Measurements from ENCODE around the gene PPFIBP1. TPM values are rescaled to one million over a fixed set of nuclear protein-coding genes. Genes with fewer than 3 reads are reported as not detected.

The PPFIBP1 gene
- total and polyA plus RNA-seq, 9 donors: 61.3 to 216 (median 155) TPM

- H3K4me3 ChIP-seq: no peak overlapping the region
- H3K36me3 ChIP-seq: no peaks in the 10 kb centered on the region
- no peaks in the 10 kb centered on the region for H3K9me3 ChIP-seq
- no peak for TF ChIP-seq POLR2A (IDR thresholded peaks at IDR 0.05)
- intact Hi-C loops (cut with DNase I): no loop called here
- H3K27ac ChIP-seq: no peak overlapping the region
- WGBS, 3 donors: 79 to 85% (median 82%) methylated on average over 7 of the region's 7 CpGs
- H3K27me3 ChIP-seq: no peaks in the 10 kb centered on the region
- peaks cover 13% of the 10 kb centered on the region for H3K4me1 ChIP-seq (ENCODE audit: insufficient read depth)
- no peak for DNase-seq
Measured at GRCh38 chr12:27517961-27518665, 5.9 kb upstream of the PPFIBP1 start.

GRCh38 chr12:27521066-27521465 lies 2.9 kb upstream of the PPFIBP1 start:
- no peak overlapping the region for H3K4me3 ChIP-seq
- intact Hi-C loops (cut with DNase I): loop anchor here in 3 of 4 donors (10.0 kb wide), 3 partner anchors 56 to 104 kb away; no protein-coding TSS in a partner anchor
- peak; percentile 68 to 72 (median 70) for DNase-seq
- H3K36me3 ChIP-seq: no peaks in the 10 kb centered on the region
- peak overlapping the region in 1 of 2 donors; percentile 92 for H3K27ac ChIP-seq
- 3 to 7% (median 3%) methylated on average over 4 of the region's 4 CpGs for WGBS, 3 donors
- peaks cover 15% of the 10 kb centered on the region for H3K4me1 ChIP-seq (ENCODE audit: insufficient read depth)
- H3K9me3 ChIP-seq: no peaks in the 10 kb centered on the region
- TF ChIP-seq POLR2A (IDR thresholded peaks at IDR 0.05) (no peak), CTCF (IDR thresholded peaks at IDR 0.05) (no peak), EP300 (IDR thresholded peaks at IDR 0.05) (no peak)
- H3K27me3 ChIP-seq: no peaks in the 10 kb centered on the region

- Histone ChIP-seq H3K27me3 (no peaks in the 10 kb centered on the region), H3K4me3 (no peak overlapping the region), H3K36me3 (no peaks in the 10 kb centered on the region), H3K27ac (peak overlapping the region in 1 of 2 donors; percentile 92), H3K4me1 (ENCODE audit: insufficient read depth) (peaks cover 17% of the 10 kb centered on the region), H3K9me3 (no peaks in the 10 kb centered on the region)
- 94 to 95% (median 94%) methylated on average over 4 of the region's 4 CpGs for WGBS, 3 donors
- intact Hi-C loops (cut with DNase I): loop anchor here in 3 of 4 donors (10.0 kb wide), 3 partner anchors 57 to 103 kb away; no protein-coding TSS in a partner anchor
- DNase-seq: no peak
- TF ChIP-seq CTCF (IDR thresholded peaks at IDR 0.05) (no peak), EP300 (IDR thresholded peaks at IDR 0.05) (no peak), POLR2A (IDR thresholded peaks at IDR 0.05) (no peak)
Measured at GRCh38 chr12:27521981-27522380, 2.0 kb upstream of the PPFIBP1 start.

- Histone ChIP-seq H3K27ac (peak overlapping the region; percentile 47 to 92), H3K4me1 (ENCODE audit: insufficient read depth) (peaks cover 21% of the 10 kb centered on the region), H3K36me3 (no peaks in the 10 kb centered on the region), H3K4me3 (peak overlapping the region; percentile 82), H3K27me3 (no peaks in the 10 kb centered on the region), H3K9me3 (no peaks in the 10 kb centered on the region)
- 1 to 2% (median 2%) methylated on average over 6 of the region's 6 CpGs for WGBS, 3 donors
- intact Hi-C loops (cut with DNase I): loop anchor here in 3 of 4 donors (10.0 kb wide), 3 partner anchors 58 to 102 kb away; no protein-coding TSS in a partner anchor
- DNase-seq: no peak
- no peak for TF ChIP-seq CTCF (IDR thresholded peaks at IDR 0.05)
- TF ChIP-seq EP300 (IDR thresholded peaks at IDR 0.05): no peak
- TF ChIP-seq POLR2A (IDR thresholded peaks at IDR 0.05): no peak
Measured at GRCh38 chr12:27523305-27523641, 733 bp upstream of the PPFIBP1 start.

- WGBS, 3 donors: 0 to 1% (median 0%) methylated on average over 8 of the region's 8 CpGs
- H3K9me3 ChIP-seq: no peaks in the 10 kb centered on the region
- H3K4me3 ChIP-seq: peak overlapping the region; percentile 82
- no peaks in the 10 kb centered on the region for H3K36me3 ChIP-seq
- peaks cover 28% of the 10 kb centered on the region for H3K4me1 ChIP-seq (ENCODE audit: insufficient read depth)
- no peak for DNase-seq
- no peaks in the 10 kb centered on the region for H3K27me3 ChIP-seq
- TF ChIP-seq POLR2A (IDR thresholded peaks at IDR 0.05) (no peak), CTCF (IDR thresholded peaks at IDR 0.05) (no peak), EP300 (IDR thresholded peaks at IDR 0.05) (no peak)
- intact Hi-C loops (cut with DNase I): loop anchor here in 3 of 4 donors (10.0 kb wide), 3 partner anchors 60 to 100 kb away; no protein-coding TSS in a partner anchor
- H3K27ac ChIP-seq: peak overlapping the region; percentile 47 to 92
Measured at GRCh38 chr12:27524494-27524835, 459 bp downstream of the PPFIBP1 start.
